Gastroesophageal sphincter (tissue), 3 donors: ENCODE measurements around the gene TSPAN9.

Experiments
- POLR2A ChIP-seq, 2 donors: fragments of 450-650 bp; IDR thresholded peaks; one replicate each; pipeline ENCODE4 v1.6.1; 2017; ENCODE audit warnings: antibody characterized with exemption in 2 of 2, mild to moderate bottlenecking in 2 of 2, moderate library complexity in 1 of 2
- TF ChIP-seq, protein P1 (sequence below), 4 experiments: fragments of 200-600 bp in 2 of 4; fragments of 450-650 bp in 2 of 4; sonication (generic) in 1 of 4; IDR thresholded peaks; one replicate each; pipeline ENCODE4 v1.5.1; 2017 to 2019; ENCODE audit warnings: antibody characterized with exemption in 4 of 4, mild to moderate bottlenecking in 2 of 4, moderate library complexity in 2 of 4

DNA sequence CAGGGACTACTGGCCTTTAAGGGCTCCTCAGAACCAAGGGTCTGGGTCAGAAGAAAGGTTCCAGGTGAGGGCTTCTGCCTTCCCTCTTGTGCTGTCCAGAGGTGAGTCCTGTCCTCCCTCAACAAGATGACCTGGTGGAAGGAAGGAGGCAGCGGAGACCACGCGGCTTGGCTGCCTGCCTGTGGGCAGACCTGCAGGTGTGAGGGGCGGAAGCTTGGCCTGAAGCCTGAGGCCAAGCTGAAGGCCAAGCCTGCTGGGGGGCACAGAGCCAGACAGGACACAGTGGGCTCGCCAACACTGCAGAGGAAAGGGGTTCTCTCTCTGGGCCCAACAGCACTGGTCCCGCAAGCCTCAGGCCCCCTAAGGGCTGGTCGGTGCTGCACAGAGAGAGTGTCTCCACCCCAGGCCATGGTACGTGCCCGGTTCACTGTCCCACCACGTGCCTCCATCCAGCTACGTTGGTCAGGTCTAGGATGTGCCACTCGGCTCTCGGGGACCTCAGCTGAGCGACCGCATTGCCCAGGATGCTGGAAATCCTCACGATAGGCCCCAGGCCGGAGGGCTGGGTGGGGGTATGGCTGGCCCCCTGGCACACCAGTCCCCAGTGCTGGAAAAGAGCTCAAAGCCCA, 243.8 kb downstream of the TSPAN9 start:
- TF ChIP-seq POLR2A (IDR thresholded peaks at IDR 0.05), result no peak
- TF ChIP-seq, protein P1, sequence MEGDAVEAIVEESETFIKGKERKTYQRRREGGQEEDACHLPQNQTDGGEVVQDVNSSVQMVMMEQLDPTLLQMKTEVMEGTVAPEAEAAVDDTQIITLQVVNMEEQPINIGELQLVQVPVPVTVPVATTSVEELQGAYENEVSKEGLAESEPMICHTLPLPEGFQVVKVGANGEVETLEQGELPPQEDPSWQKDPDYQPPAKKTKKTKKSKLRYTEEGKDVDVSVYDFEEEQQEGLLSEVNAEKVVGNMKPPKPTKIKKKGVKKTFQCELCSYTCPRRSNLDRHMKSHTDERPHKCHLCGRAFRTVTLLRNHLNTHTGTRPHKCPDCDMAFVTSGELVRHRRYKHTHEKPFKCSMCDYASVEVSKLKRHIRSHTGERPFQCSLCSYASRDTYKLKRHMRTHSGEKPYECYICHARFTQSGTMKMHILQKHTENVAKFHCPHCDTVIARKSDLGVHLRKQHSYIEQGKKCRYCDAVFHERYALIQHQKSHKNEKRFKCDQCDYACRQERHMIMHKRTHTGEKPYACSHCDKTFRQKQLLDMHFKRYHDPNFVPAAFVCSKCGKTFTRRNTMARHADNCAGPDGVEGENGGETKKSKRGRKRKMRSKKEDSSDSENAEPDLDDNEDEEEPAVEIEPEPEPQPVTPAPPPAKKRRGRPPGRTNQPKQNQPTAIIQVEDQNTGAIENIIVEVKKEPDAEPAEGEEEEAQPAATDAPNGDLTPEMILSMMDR (IDR thresholded peaks at IDR 0.05), result no peak
